Measurements from ENCODE around the gene PSD. TPM values are rescaled to one million over a fixed set of nuclear protein-coding genes. Genes with fewer than 3 reads are reported as not detected.
A peak's percentile ranks its signal among the peaks of the same experiment; 100 is the strongest.

The PSD gene
- total RNA-seq (10 to 100 TPM; 32.7 to 39.6 TPM), polyA plus RNA-seq (ENCODE audit: insufficient read length in 2 of 2) (100 to 1,000 TPM; 132 to 151 TPM)
- long read RNA-seq, donor 1, full-length matches to known transcripts: 1 of 37 reads
- long read RNA-seq, donor 1, partial matches to known transcripts: 0 of 37 reads
- long read RNA-seq, donor 1, other reads (novel, unspliced or antisense): 36 of 37 reads
- long read RNA-seq, donor 2, partial matches to known transcripts: 36 of 46 reads
- long read RNA-seq, donor 2, other reads (novel, unspliced or antisense): 9 of 46 reads
- long read RNA-seq, donor 3, partial matches to known transcripts: 11 of 26 reads
- long read RNA-seq, donor 3, other reads (novel, unspliced or antisense): 13 of 26 reads
- long read RNA-seq, donor 4: 0 reads

DNA sequence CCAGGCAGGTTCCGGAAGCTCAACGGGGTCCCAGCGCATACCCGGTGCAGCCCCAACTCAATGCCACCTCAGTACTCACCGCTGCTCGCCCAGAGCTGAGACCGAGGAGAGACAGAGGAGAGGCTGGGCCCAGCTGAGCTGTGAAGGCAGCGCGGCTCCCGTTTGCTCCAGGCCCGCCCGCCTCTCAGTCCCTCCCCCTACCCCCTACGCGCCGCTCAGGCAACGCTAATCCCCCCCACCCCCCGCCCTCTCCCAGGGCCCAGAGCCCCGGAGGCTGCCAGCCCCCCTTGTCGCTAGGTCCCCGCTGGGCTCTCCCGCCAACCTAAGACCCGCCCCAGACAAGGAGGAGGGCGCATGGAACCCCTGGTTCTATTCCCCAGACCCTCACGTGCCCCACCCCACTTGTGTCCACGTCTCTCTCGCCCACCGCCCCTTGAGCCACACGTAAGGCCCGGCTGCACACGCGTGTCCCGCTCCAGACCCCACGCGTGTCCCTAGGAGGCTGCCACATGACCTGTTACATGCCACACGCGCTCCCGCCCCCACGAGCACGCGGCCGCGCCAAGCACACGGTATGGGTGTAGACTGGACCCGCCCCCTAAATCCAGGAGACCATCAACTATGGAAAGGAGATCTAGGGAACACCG is at the start of gene PSD:
Gene PSD (minus strand): TSS at position 164 of the 647 bp plus-strand sequence. CDS start 1,747 bp downstream, outside the sequence.
- Histone ChIP-seq H3K4me1 (ENCODE audit: control insufficient read depth, insufficient read depth, low read length) (peaks cover 69% of the 10 kb centered on the region), H3K27me3 (ENCODE audit: control insufficient read depth, insufficient read depth, low read length) (peaks cover 3% of the 10 kb centered on the region), H3K9me3 (ENCODE audit: control insufficient read depth, insufficient read depth, low read length) (no peaks in the 10 kb centered on the region), H3K36me3 (ENCODE audit: control insufficient read depth, insufficient read depth, low read length) (peaks cover 37% of the 10 kb centered on the region), H3K4me3 (ENCODE audit: low read depth, low read length) (peak within 1 kb of the TSS; percentile 95), H3K27ac (ENCODE audit: low read depth, low read length) (peak within 1 kb of the TSS; percentile 96)
- peak in 2 of 6 donors; percentile 78 to 87 for DNase-seq (ENCODE audit: low read depth in 4 of 6, low spot score in 6 of 6)
- 1% methylated on average over 34 of the region's 45 CpGs for WGBS (ENCODE audit: insufficient coverage)

DNA sequence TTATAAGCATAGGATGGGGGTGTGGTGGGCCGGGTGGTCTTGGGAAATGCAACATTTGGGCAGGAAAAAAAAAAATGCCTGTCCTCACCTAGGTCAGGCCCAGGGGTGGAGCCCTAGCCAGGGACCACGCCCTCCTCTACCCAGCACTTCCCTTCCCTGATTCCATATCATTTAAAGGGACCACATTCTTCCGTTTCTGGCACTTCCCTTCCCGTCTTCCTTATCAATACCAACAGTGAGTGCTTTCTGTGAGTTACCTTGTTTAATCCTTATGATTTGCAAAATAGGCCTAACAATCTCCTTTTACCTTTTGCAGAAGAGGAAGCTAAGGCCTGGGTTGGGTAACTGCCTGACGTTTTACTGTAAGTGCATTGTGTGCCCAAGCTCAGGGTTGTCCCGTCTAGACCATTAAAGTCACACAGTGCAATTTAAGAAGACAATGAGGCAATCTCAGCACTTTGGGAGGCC is 49.4 kb upstream of the PSD start:
- WGBS (ENCODE audit: insufficient coverage): 78% methylated on average over 1 of the region's 6 CpGs
- H3K4me1 ChIP-seq (ENCODE audit: control insufficient read depth, insufficient read depth, low read length): peaks cover 4% of the 10 kb centered on the region
- DNase-seq (ENCODE audit: low read depth in 4 of 6, low spot score in 6 of 6): no peak
- H3K9me3 ChIP-seq (ENCODE audit: control insufficient read depth, insufficient read depth, low read length): no peaks in the 10 kb centered on the region
- H3K36me3 ChIP-seq (ENCODE audit: control insufficient read depth, insufficient read depth, low read length): peaks cover 40% of the 10 kb centered on the region
- H3K27ac ChIP-seq (ENCODE audit: low read depth, low read length): no peak overlapping the region
- H3K4me3 ChIP-seq (ENCODE audit: low read depth, low read length): no peak overlapping the region
- H3K27me3 ChIP-seq (ENCODE audit: control insufficient read depth, insufficient read depth, low read length): no peaks in the 10 kb centered on the region

DNA sequence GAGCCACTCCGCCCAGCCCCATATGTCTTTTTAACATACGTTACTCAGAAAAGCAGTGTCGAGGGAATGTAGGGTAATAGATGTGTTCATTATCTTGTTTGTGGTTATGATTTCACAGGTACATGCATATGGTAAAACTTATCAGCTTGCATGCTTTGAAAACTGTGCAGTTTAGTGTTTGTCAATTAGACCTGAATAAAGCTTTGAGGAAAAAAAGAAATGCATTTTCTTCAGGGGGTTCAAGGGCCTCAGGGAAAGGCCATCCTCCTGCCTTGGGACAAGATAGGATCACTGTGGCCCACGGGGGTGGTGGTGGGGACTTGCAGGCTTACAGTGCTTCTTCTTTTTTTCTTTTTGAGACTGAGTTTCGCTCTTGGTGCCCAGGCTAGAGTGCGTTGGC is 48.7 kb upstream of the PSD start:
- no peaks in the 10 kb centered on the region for H3K9me3 ChIP-seq (ENCODE audit: control insufficient read depth, insufficient read depth, low read length)
- no peak for DNase-seq (ENCODE audit: low read depth in 4 of 6, low spot score in 6 of 6)
- no peak overlapping the region for H3K4me3 ChIP-seq (ENCODE audit: low read depth, low read length)
- H3K27ac ChIP-seq (ENCODE audit: low read depth, low read length): no peak overlapping the region
- H3K4me1 ChIP-seq (ENCODE audit: control insufficient read depth, insufficient read depth, low read length): peaks cover 10% of the 10 kb centered on the region
- 79% methylated on average over 2 of the region's 6 CpGs for WGBS (ENCODE audit: insufficient coverage)
- H3K36me3 ChIP-seq (ENCODE audit: control insufficient read depth, insufficient read depth, low read length): peaks cover 35% of the 10 kb centered on the region
- H3K27me3 ChIP-seq (ENCODE audit: control insufficient read depth, insufficient read depth, low read length): no peaks in the 10 kb centered on the region

DNA sequence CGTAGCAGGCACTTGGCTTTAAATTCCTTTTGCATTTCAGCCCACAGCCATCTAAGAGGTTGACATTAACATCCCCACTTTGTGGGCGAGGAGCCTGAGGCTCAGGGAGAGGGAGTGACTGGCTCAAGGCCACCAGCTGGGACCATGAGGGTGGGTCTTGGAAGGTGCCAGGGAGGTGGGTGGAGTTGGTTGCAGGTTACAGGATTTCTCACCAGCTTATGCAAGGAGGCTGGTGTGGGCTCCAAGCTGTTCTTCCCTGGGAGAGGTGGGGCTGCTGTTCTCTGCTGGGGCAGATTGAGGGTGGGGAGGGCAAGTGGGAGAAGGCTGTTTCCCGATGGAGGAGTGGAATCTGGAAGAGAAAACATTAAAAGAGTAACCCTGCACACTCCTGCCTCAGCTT is 46.9 kb upstream of the PSD start:
- Histone ChIP-seq H3K27ac (ENCODE audit: low read depth, low read length) (no peak overlapping the region), H3K27me3 (ENCODE audit: control insufficient read depth, insufficient read depth, low read length) (no peaks in the 10 kb centered on the region), H3K4me1 (ENCODE audit: control insufficient read depth, insufficient read depth, low read length) (peaks cover 24% of the 10 kb centered on the region), H3K4me3 (ENCODE audit: low read depth, low read length) (no peak overlapping the region), H3K9me3 (ENCODE audit: control insufficient read depth, insufficient read depth, low read length) (no peaks in the 10 kb centered on the region), H3K36me3 (ENCODE audit: control insufficient read depth, insufficient read depth, low read length) (peaks cover 20% of the 10 kb centered on the region)
- 79% methylated on average over 1 of the region's 3 CpGs for WGBS (ENCODE audit: insufficient coverage)
- DNase-seq (ENCODE audit: low read depth in 4 of 6, low spot score in 6 of 6): no peak

DNA sequence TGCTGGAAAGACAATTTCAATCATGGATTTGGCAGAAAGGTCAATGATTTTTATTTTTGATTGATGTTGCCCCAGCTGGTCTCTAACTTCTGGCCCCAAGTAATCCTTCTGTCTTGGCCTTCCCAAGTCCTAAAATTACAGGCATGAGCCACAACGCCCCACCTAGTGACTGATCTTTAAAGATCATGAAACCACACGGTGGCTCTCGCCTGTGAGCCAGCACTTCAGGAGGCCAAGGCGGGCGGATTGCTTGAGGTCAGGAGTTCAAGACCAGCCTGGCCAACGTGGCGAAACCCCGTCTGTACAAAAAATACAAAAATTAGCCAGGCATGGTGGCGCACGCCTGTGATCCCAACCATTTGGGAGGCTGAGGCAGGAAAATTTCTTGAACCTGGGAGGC is 45.4 kb upstream of the PSD start:
- H3K4me3 ChIP-seq (ENCODE audit: low read depth, low read length): no peak overlapping the region
- 87% methylated on average over 10 of the region's 10 CpGs for WGBS (ENCODE audit: insufficient coverage)

DNA sequence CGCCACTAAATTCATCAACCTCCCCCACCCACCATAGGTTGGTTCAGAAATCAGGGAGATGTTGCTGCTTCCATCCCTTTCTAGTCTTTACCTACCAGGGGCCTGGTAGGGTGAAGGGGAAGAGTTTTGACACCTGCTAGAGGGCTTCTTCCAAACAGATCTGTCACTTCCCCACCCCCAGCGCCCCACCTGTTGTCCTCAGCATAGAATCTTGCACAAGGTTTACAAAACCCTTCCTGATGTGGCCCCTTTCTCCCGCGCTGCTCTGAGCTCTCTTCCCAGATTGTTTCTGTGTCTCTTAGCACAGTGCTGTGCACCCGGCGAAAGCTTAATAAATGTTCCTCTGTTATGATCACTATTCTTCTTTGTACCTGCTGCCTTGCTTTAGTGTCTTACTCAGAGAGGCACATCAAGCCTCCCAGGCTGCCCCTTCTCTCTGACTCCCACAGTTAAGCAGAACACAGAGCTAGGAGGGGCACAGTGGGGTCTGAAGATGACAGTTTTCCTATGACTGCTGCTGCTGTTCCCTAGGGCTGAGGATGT is 44.0 kb upstream of the PSD start:
- Histone ChIP-seq H3K4me1 (ENCODE audit: control insufficient read depth, insufficient read depth, low read length) (peaks cover 24% of the 10 kb centered on the region), H3K4me3 (ENCODE audit: low read depth, low read length) (no peak overlapping the region), H3K36me3 (ENCODE audit: control insufficient read depth, insufficient read depth, low read length) (no peaks in the 10 kb centered on the region), H3K27ac (ENCODE audit: low read depth, low read length) (no peak overlapping the region), H3K27me3 (ENCODE audit: control insufficient read depth, insufficient read depth, low read length) (no peaks in the 10 kb centered on the region), H3K9me3 (ENCODE audit: control insufficient read depth, insufficient read depth, low read length) (no peaks in the 10 kb centered on the region)
- DNase-seq (ENCODE audit: low read depth in 4 of 6, low spot score in 6 of 6): no peak
- 43% methylated on average over 5 of the region's 6 CpGs for WGBS (ENCODE audit: insufficient coverage)

More for the DNA sequence above, 45.4 kb upstream of the PSD start:
- Histone ChIP-seq H3K27me3 (ENCODE audit: control insufficient read depth, insufficient read depth, low read length) (no peaks in the 10 kb centered on the region), H3K27ac (ENCODE audit: low read depth, low read length) (no peak overlapping the region), H3K36me3 (ENCODE audit: control insufficient read depth, insufficient read depth, low read length) (peaks cover 8% of the 10 kb centered on the region), H3K9me3 (ENCODE audit: control insufficient read depth, insufficient read depth, low read length) (no peaks in the 10 kb centered on the region), H3K4me1 (ENCODE audit: control insufficient read depth, insufficient read depth, low read length) (peaks cover 24% of the 10 kb centered on the region)
- DNase-seq (ENCODE audit: low read depth in 4 of 6, low spot score in 6 of 6): no peak

DNA sequence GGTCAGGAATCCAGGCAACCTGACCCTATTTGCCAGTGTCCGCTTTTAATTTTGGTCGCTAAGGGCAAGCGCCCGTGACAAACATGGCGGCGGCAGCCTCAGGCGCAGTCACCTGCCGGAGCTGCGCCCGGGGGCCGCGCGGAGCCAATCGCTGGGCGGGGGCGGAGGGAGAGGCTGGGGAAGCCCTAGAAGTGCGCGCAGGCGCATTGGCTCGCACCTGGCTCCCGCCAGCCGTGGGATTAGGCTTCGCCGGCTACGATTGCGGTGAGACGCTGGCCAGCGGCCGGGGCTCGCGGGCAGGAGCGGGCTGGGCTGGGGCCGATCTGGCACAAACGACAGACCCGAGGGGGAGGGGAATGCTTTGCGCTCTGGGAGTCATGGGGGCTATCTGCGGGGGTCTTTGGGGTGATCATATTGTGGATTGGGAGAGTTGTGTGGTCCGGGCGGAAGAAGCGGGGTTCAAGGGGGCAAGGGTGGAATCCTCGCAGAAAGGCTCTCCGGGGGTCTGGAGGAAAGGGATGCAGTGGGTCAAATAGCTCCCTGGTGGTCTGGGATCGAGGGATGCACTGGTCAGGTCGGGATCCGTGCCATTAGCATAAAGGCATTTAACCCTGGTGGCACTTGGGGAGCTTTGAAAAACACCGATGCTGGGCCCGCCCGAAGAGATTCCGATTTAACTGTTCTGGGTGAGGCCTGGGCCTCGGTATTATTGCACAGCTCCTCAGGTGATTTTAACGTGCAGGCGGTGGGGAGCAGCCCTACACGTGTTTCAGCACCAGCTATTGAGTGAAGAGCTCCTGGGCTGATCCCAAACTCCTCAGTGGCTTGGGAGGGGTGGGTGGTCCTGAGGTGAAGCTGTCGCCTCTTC is 42.8 kb upstream of the PSD start:
- peaks cover 24% of the 10 kb centered on the region for H3K4me1 ChIP-seq (ENCODE audit: control insufficient read depth, insufficient read depth, low read length)
- H3K4me3 ChIP-seq (ENCODE audit: low read depth, low read length): peak overlapping the region; percentile 71
- H3K27ac ChIP-seq (ENCODE audit: low read depth, low read length): peak overlapping the region; percentile 18
- peak; percentile 47 to 98 (median 84) for DNase-seq (ENCODE audit: low read depth in 4 of 6, low spot score in 6 of 6)
- no peaks in the 10 kb centered on the region for H3K27me3 ChIP-seq (ENCODE audit: control insufficient read depth, insufficient read depth, low read length)
- no peaks in the 10 kb centered on the region for H3K36me3 ChIP-seq (ENCODE audit: control insufficient read depth, insufficient read depth, low read length)
- WGBS (ENCODE audit: insufficient coverage): 2% methylated on average over 54 of the region's 54 CpGs
- H3K9me3 ChIP-seq (ENCODE audit: control insufficient read depth, insufficient read depth, low read length): no peaks in the 10 kb centered on the region

DNA sequence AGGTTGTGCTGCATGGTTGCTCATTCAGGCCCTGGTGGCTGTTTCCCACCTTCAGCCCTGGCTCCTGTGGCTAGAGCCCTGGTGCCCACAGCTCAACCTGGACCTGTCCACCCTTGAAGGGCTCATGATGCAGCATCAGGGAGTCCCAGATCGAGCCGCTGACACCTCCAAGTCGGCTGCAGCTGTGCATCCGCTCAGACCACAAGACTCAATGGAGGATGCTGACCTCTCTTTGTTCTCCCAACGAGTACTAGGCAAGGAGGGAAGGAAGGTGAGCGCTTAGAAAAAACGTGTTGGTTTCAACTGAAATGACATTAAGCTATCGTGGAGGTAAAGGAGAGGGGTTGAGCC is 42.2 kb upstream of the PSD start:
- DNase-seq (ENCODE audit: low read depth in 4 of 6, low spot score in 6 of 6): peak in 1 of 6 donors; percentile 63
- Histone ChIP-seq H3K27ac (ENCODE audit: low read depth, low read length) (peak overlapping the region; percentile 18), H3K9me3 (ENCODE audit: control insufficient read depth, insufficient read depth, low read length) (no peaks in the 10 kb centered on the region), H3K36me3 (ENCODE audit: control insufficient read depth, insufficient read depth, low read length) (no peaks in the 10 kb centered on the region), H3K27me3 (ENCODE audit: control insufficient read depth, insufficient read depth, low read length) (no peaks in the 10 kb centered on the region), H3K4me1 (ENCODE audit: control insufficient read depth, insufficient read depth, low read length) (peaks cover 24% of the 10 kb centered on the region), H3K4me3 (ENCODE audit: low read depth, low read length) (peak overlapping the region; percentile 71)
- 26% methylated on average over 6 of the region's 8 CpGs for WGBS (ENCODE audit: insufficient coverage)

DNA sequence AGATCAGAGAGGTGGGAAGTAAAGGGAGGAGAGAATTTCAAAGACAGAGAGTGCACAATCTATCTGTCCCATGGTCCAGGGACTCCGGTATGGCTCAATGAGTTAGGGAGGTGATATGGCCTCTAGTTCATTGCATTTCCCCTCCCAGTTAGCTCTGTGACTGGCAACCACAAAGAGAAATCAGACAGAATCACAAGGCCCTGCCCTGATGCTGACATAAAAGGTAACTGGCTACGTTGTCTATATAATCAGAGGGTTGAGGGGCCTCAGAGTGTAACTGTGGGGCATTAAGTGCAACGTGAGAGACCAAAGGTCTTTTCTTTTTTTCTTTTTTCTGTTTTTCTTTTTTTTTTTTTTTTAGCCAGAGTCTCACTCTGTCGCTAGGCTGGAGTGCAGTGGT is 40.1 kb upstream of the PSD start:
- DNase-seq (ENCODE audit: low read depth in 4 of 6, low spot score in 6 of 6): no peak
- Histone ChIP-seq H3K4me1 (ENCODE audit: control insufficient read depth, insufficient read depth, low read length) (peaks cover 24% of the 10 kb centered on the region), H3K27ac (ENCODE audit: low read depth, low read length) (no peak overlapping the region), H3K27me3 (ENCODE audit: control insufficient read depth, insufficient read depth, low read length) (no peaks in the 10 kb centered on the region), H3K9me3 (ENCODE audit: control insufficient read depth, insufficient read depth, low read length) (no peaks in the 10 kb centered on the region), H3K36me3 (ENCODE audit: control insufficient read depth, insufficient read depth, low read length) (peaks cover 3% of the 10 kb centered on the region), H3K4me3 (ENCODE audit: low read depth, low read length) (no peak overlapping the region)
- no CpG with 5 or more reads among the region's 4 CpGs for WGBS (ENCODE audit: insufficient coverage)
